ENCODE results near the gene C20orf204. TPM values are rescaled to one million over a fixed set of nuclear protein-coding genes. Genes with fewer than 3 reads are reported as not detected.

Gene C20orf204
- total RNA-seq, 3 donors from 2014 or later (not counting 1 experiment from before 2014, with no cell fraction given) = 4.3 to 5.5 (median 5.3) TPM

- intact Hi-C loops (cut with micrococcal nuclease) = no loop called here
- Histone ChIP-seq H3K27ac (ENCODE audit: low read length) (no peak overlapping the region), H3K9me3 (ENCODE audit: control insufficient read depth, insufficient read depth, low read length) (no peaks in the 10 kb centered on the region), H3K4me1 (ENCODE audit: control insufficient read depth, insufficient read depth, low read length) (no peaks in the 10 kb centered on the region), H3K36me3 (ENCODE audit: control insufficient read depth, insufficient read depth, low read length) (peaks cover 81% of the 10 kb centered on the region), H3K27me3 (ENCODE audit: control insufficient read depth, insufficient read depth, low read length) (no peaks in the 10 kb centered on the region), H3K4me3 (ENCODE audit: low read length) (no peak overlapping the region)
- H3K27me3 Mint-ChIP-seq (ENCODE audit: low read depth in 2 of 2) = no peaks in the 10 kb centered on the region
- H3K36me3 Mint-ChIP-seq = no peaks in the 10 kb centered on the region
- H3K4me1 Mint-ChIP-seq = peaks cover 0 to 6% of the 10 kb centered on the region in 2 donors
- WGBS (ENCODE audit: insufficient coverage) = 97% methylated on average over 15 of the region's 15 CpGs
- no peak for ATAC-seq
- DNase-seq = no peak
- no peak overlapping the region for H3K27ac Mint-ChIP-seq
- no peak overlapping the region for H3K4me3 Mint-ChIP-seq
- H3K9me3 Mint-ChIP-seq = no peaks in the 10 kb centered on the region
- no peak for TF ChIP-seq CTCF (IDR thresholded peaks at IDR 0.05)
Measured at GRCh38 chr20:64023361-64024140, 12.4 kb upstream of the C20orf204 start.

- no peak for ATAC-seq
- WGBS (ENCODE audit: insufficient coverage) = 97% methylated on average over 17 of the region's 17 CpGs
- no peak overlapping the region for H3K27ac ChIP-seq (ENCODE audit: low read length)
- intact Hi-C loops (cut with micrococcal nuclease) = no loop called here
- no peak overlapping the region for H3K4me3 Mint-ChIP-seq
- H3K4me3 ChIP-seq (ENCODE audit: low read length) = no peak overlapping the region
- DNase-seq = no peak
- no peaks in the 10 kb centered on the region for H3K4me1 ChIP-seq (ENCODE audit: control insufficient read depth, insufficient read depth, low read length)
- H3K9me3 ChIP-seq (ENCODE audit: control insufficient read depth, insufficient read depth, low read length) = no peaks in the 10 kb centered on the region
- H3K27ac Mint-ChIP-seq = no peak overlapping the region
- peaks cover 81% of the 10 kb centered on the region for H3K36me3 ChIP-seq (ENCODE audit: control insufficient read depth, insufficient read depth, low read length)
- H3K27me3 ChIP-seq (ENCODE audit: control insufficient read depth, insufficient read depth, low read length) = no peaks in the 10 kb centered on the region
- no peak for TF ChIP-seq CTCF (IDR thresholded peaks at IDR 0.05)
- H3K36me3 Mint-ChIP-seq = no peaks in the 10 kb centered on the region
- H3K9me3 Mint-ChIP-seq = no peaks in the 10 kb centered on the region
- no peaks in the 10 kb centered on the region for H3K27me3 Mint-ChIP-seq (ENCODE audit: low read depth in 2 of 2)
- peaks cover 0 to 6% of the 10 kb centered on the region in 2 donors for H3K4me1 Mint-ChIP-seq
Measured at GRCh38 chr20:64024141-64024990, 11.6 kb upstream of the C20orf204 start.

- Histone ChIP-seq H3K9me3 (ENCODE audit: control insufficient read depth, insufficient read depth, low read length) (no peaks in the 10 kb centered on the region), H3K4me1 (ENCODE audit: control insufficient read depth, insufficient read depth, low read length) (no peaks in the 10 kb centered on the region), H3K27ac (ENCODE audit: low read length) (no peak overlapping the region), H3K27me3 (ENCODE audit: control insufficient read depth, insufficient read depth, low read length) (no peaks in the 10 kb centered on the region), H3K36me3 (ENCODE audit: control insufficient read depth, insufficient read depth, low read length) (peaks cover 85% of the 10 kb centered on the region), H3K4me3 (ENCODE audit: low read length) (no peak overlapping the region)
- H3K4me3 Mint-ChIP-seq = no peak overlapping the region
- no peaks in the 10 kb centered on the region for H3K36me3 Mint-ChIP-seq
- intact Hi-C loops (cut with micrococcal nuclease) = no loop called here
- peaks cover 0 to 6% of the 10 kb centered on the region in 2 donors for H3K4me1 Mint-ChIP-seq
- H3K27me3 Mint-ChIP-seq (ENCODE audit: low read depth in 2 of 2) = no peaks in the 10 kb centered on the region
- no peak for TF ChIP-seq CTCF (IDR thresholded peaks at IDR 0.05)
- ATAC-seq (no peak), DNase-seq (no peak)
- H3K9me3 Mint-ChIP-seq = no peaks in the 10 kb centered on the region
- no peak overlapping the region for H3K27ac Mint-ChIP-seq
- WGBS (ENCODE audit: insufficient coverage) = 99% methylated on average over 18 of the region's 18 CpGs
Measured at GRCh38 chr20:64025101-64025825, 10.7 kb upstream of the C20orf204 start.
